ENCODE data around the gene TNFRSF1A. TPM values are rescaled to one million over a fixed set of nuclear protein-coding genes. Genes with fewer than 3 reads are reported as not detected.
A peak's percentile ranks its signal among the peaks of the same experiment; 100 is the strongest.

Gene TNFRSF1A
- total and polyA plus RNA-seq, 9 of the 15 experiments (the other 6 are each of a cell fraction or from before 2014, with no cell fraction given) = 0.76 to 43.5 (median 30.0) TPM

DNA sequence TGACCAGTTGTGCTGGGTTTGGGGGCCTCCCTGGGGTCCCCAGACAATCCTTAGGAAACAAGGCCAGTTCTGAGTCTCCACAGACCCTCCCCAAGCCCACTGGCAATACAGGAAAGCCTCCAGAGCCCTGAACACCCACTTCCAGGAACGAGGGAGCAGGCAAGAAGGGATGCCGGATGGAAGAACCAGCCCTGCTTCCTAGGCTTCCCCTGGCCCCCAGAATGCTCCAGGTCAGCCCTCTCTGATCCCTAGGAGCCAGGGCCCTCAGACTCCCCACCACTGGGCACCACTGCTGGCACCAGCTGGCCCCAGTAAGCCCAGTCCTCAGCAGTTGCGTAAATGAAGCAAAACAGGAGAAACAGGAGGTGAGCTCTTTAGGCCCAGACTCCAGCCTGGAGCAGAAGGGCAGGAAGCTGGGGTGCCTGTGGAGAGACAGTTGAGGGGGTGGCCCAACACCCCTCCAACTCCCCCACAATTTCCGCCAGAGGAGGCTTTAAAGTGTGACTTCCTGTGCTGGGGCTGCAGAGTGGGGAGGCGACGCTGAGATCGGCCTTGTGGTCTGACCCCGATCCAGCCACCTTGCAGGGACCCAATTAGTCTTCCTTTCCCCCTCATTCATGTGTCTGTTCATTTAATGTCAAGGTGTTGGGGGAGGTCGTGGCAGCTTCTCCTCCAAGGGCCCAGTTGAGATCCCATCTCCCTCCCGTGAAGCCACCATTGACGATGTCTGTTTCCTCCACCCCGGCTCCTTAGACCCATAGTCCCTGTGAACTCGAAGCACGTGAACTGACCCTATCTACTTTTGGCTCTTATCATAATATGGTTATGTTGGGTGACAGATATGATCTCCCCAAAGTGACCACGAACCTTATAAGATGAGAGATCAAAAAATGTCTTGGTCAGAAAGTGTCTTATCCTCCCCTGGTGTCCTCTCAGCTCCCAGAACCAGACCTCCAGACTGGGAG is 4.7 kb downstream of the TNFRSF1A start (continued):
- TF ChIP-seq L3MBTL2 (IDR thresholded peaks at IDR 0.05) = peak; percentile 54
- 0 out of 2 replicates have a peak, but pooled peaks have one; percentile 30 for TF ChIP-seq SPI1 (IDR thresholded peaks at IDR 0.05; ENCODE audit: borderline replicate concordance, low read depth, low read length)
- peak; percentile 34; the same call in 1 of the 2 replicates for TF ChIP-seq CREB1 (IDR thresholded peaks at IDR 0.05)
- no peak for TF ChIP-seq CREB1 (CRISPR knock-in tag; IDR thresholded peaks at IDR 0.05)
- no peak for TF ChIP-seq ADNP (tag; IDR thresholded peaks at IDR 0.05)
- TF ChIP-seq RBM25 (IDR thresholded peaks at IDR 0.05; ENCODE audit: low read depth, low read length, severe bottlenecking) = no peak
- TF ChIP-seq ZBTB7A (IDR thresholded peaks at IDR 0.05; ENCODE audit: borderline replicate concordance, control insufficient read depth, low read depth, low read length) = peak; percentile 51; the same call in 1 of the 2 replicates

DNA sequence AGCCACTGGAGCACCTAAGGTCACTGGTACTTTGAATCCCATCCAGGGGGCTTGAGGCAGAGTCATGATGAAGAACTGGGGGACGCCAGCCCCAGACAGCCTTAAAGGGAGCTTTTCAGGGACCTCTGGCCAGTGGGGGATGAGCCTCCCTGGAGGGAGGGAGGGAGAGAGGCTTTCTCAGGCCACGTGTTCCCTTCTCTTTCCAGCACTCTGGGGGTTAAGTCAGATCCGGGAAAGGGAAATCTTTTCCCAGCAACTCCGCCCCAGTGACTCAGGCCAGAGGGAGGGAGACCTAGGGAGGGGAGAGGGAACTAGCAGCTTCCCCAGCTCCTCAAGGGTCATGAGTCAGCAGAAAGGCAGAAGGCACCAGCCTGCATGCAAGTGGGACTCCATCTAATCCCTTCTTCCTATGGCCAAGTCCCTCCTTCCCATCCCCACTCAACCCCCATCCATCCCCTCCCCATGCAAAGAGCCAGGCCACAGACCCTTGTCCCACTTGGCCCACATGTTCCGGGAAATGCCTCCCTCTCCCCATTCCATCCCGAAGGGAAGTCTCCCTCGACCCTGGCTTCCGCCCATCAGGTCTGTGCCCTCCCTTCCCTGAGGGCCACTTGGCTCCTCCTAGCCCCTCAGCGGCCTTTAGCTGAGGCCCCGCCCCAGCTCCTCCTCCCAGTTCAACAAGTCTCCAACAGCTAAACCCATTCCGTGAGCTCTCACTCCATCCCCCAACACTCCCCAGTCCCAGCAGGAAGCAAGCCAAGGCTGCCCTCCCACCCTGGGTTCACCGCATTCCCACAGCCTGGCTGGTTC is 5.6 kb downstream of the TNFRSF1A start:
- BruUV-seq (replicated peaks) = no TSS peak
- peak overlapping the region; percentile 82 for H3K4me2 ChIP-seq (ENCODE audit: insufficient read depth, low read length)
- H3K27me3 ChIP-seq (ENCODE audit: control insufficient read depth in 2 of 2, insufficient read depth in 2 of 2, low read length in 2 of 2) = no peaks in the 10 kb centered on the region
- peaks cover 64% of the 10 kb centered on the region for H3K79me2 ChIP-seq (ENCODE audit: control insufficient read depth, insufficient read depth, low read length)
- H3K4me3 ChIP-seq = peak overlapping the region; percentile 39
- H3K36me3 ChIP-seq (ENCODE audit: control insufficient read depth, insufficient read depth, low read length) = peaks cover 47% of the 10 kb centered on the region; the same call in 2 of the 3 replicates
- intact Hi-C loops (cut with micrococcal nuclease) (loop anchor here (5.0 kb wide), 1 partner anchor 136 kb away; the partner anchor contains the start of gene VAMP1), in situ Hi-C loops (cut with MboI) (loop anchor here (5.0 kb wide), 1 partner anchor 36 kb away; no protein-coding TSS in a partner anchor)
- ATAC-seq (peak; percentile 87), DNase-seq (ENCODE audit: extremely low read depth in 1 of 4, low spot score in 3 of 4) (peak; percentile 78 to 95 (median 86)), FAIRE-seq (peak; percentile 98)
- WGBS (ENCODE audit: insufficient coverage, low coverage, missing lambda C conversion rate) = 0% methylated on average over 4 of the region's 12 CpGs
- H3K9me1 ChIP-seq (ENCODE audit: control insufficient read depth, insufficient read depth, low read length) = no peaks in the 10 kb centered on the region
- H4K20me1 ChIP-seq (replicated peaks; ENCODE audit: control insufficient read depth, insufficient read depth, low read length) = no peaks in the 10 kb centered on the region
- ChIA-PET CTCF (ENCODE audit: low intra/inter-chr PET ratio) (interaction anchor here (0.6 to 2.1 kb wide), 2 partner anchors 129 to 378 kb away, joined by 3 to 9 read pairs; no protein-coding TSS in a partner anchor), POLR2A (interaction anchor here (0.6 to 4.7 kb wide), 15 partner anchors 9 to 1717 kb away, joined by 3 to 38 read pairs (median 4); partner anchors contain the start of genes LTBR and VAMP1)
- peak overlapping the region; percentile 89 to 93 for H3K9ac ChIP-seq (ENCODE audit: insufficient read depth in 1 of 2, low read depth in 2 of 2, low read length in 2 of 2)
- no peaks in the 10 kb centered on the region for H3K9me3 ChIP-seq (replicated peaks; ENCODE audit: control insufficient read depth, insufficient read depth, low read depth, low read length)
- H3K27ac ChIP-seq (ENCODE audit: extremely low read depth, low read depth, low read length) = peak overlapping the region; percentile 98
- peak overlapping the region; percentile 79 for H2AFZ ChIP-seq (ENCODE audit: low read depth, low read length)
- H3K4me1 ChIP-seq (replicated peaks in 1 of 2; ENCODE audit: control insufficient read depth in 2 of 2, insufficient read depth in 2 of 2, low read length in 2 of 2) = peaks cover 34 to 51% of the 10 kb centered on the region in 2 experiments
- peak; percentile 47; the same call in 1 of the 2 replicates for TF ChIP-seq ARID4B (CRISPR knock-in tag; IDR thresholded peaks at IDR 0.05)
- TF ChIP-seq, protein P1, sequence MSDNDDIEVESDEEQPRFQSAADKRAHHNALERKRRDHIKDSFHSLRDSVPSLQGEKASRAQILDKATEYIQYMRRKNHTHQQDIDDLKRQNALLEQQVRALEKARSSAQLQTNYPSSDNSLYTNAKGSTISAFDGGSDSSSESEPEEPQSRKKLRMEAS (CRISPR knock-in tag; IDR thresholded peaks at IDR 0.05) = peak; percentile 87
- TF ChIP-seq IRF9 (tag; IDR thresholded peaks at IDR 0.05) = no peak
- TF ChIP-seq ESRRB (CRISPR knock-in tag; IDR thresholded peaks at IDR 0.05; ENCODE audit: borderline replicate concordance) = no peak

Data from K562 (cell line).